CD4-positive, alpha-beta T cell treated with Interleukin-6 at 100 ng/mL for 8 hours (primary cell): Measurements from ENCODE around the gene GPAT2.
"Not testable (repeated sequence)": the region's sequence is repeated elsewhere in the genome, so short reads cannot be mapped to it uniquely, and the experiment has no call there.

Experiments used
- DNase-seq: peaks from one replicate; pipeline ENCODE4 v3.0.0-alpha.2; 2020; ENCODE audit warnings: mixed read lengths, low spot score

The GPAT2 gene

GRCh38 chr2:96034792-96035191 is at the start of gene GPAT2:
GPAT2 (minus strand) TSS chr2:96034916; CDS start chr2:96032359, 2,557 bp downstream.
- not testable (repeated sequence) for DNase-seq

GRCh38 chr2:96083989-96084857 is 49.5 kb upstream of the GPAT2 start:
- DNase-seq, result no peak

- DNase-seq, result no peak
These were observed 48.6 kb upstream of the GPAT2 start for GRCh38 chr2:96083064-96083939.

- no peak for DNase-seq
These were observed 47.7 kb upstream of the GPAT2 start for GRCh38 chr2:96082211-96083063.

- DNase-seq, result no peak
These were observed 46.3 kb upstream of the GPAT2 start for GRCh38 chr2:96081042-96081441.

- no peak for DNase-seq
These were observed 40.6 kb upstream of the GPAT2 start for GRCh38 chr2:96075199-96075771.

- DNase-seq, result no peak
These were observed 39.4 kb upstream of the GPAT2 start for GRCh38 chr2:96074156-96074555.

- DNase-seq, result no peak
These were observed 38.6 kb upstream of the GPAT2 start for GRCh38 chr2:96073170-96073775.

- DNase-seq, result no peak
These were observed 38.0 kb upstream of the GPAT2 start for GRCh38 chr2:96072746-96073145.

GRCh38 chr2:96071977-96072491 is 37.3 kb upstream of the GPAT2 start:
- not testable (repeated sequence) for DNase-seq

GRCh38 chr2:96071087-96071976 is 36.6 kb upstream of the GPAT2 start:
- DNase-seq, result not testable (repeated sequence)

- DNase-seq, result not testable (repeated sequence)
These were observed 35.6 kb upstream of the GPAT2 start for GRCh38 chr2:96070351-96070750.

- not testable (repeated sequence) for DNase-seq
These were observed 35.2 kb upstream of the GPAT2 start for GRCh38 chr2:96069878-96070277.

- DNase-seq, result not testable (repeated sequence)
These were observed 33.3 kb upstream of the GPAT2 start for GRCh38 chr2:96067902-96068581.

GRCh38 chr2:96067098-96067660 is 32.5 kb upstream of the GPAT2 start:
- not testable (repeated sequence) for DNase-seq

GRCh38 chr2:96066511-96066910 is 31.8 kb upstream of the GPAT2 start:
- not testable (repeated sequence) for DNase-seq

- not testable (repeated sequence) for DNase-seq
These were observed 31.2 kb upstream of the GPAT2 start for GRCh38 chr2:96065954-96066353.

- DNase-seq, result no peak
These were observed 30.7 kb upstream of the GPAT2 start for GRCh38 chr2:96065381-96065930.
